ENCODE results near the gene ZFP69B.
A peak's percentile ranks its signal among the peaks of the same experiment; 100 is the strongest.

The ZFP69B gene

GRCh38 chr1:40439247-40439646, 11.0 kb upstream of the ZFP69B start:
- no peaks in the 10 kb centered on the region for H3K4me1 ChIP-seq (ENCODE audit: control insufficient read depth, low read length)
- no peaks in the 10 kb centered on the region for H3K27me3 ChIP-seq (ENCODE audit: control insufficient read depth, low read length)
- H3K27ac ChIP-seq (ENCODE audit: low read depth, low read length) = no peak overlapping the region
- H3K36me3 ChIP-seq (ENCODE audit: control insufficient read depth, low read length) = no peaks in the 10 kb centered on the region
- H3K4me2 ChIP-seq (ENCODE audit: low read length) = no peak overlapping the region
- H3K4me3 ChIP-seq (ENCODE audit: low read length) = no peak overlapping the region
- H3K9me3 ChIP-seq (ENCODE audit: control insufficient read depth, insufficient read depth, low read length) = no peaks in the 10 kb centered on the region
- H3K9me2 ChIP-seq (replicated peaks; ENCODE audit: control insufficient read depth, low read length) = no peaks in the 10 kb centered on the region
- H3K79me2 ChIP-seq (ENCODE audit: control insufficient read depth, low read length) = no peaks in the 10 kb centered on the region
- H3F3A ChIP-seq (ENCODE audit: control insufficient read depth, insufficient read depth) = no peaks in the 10 kb centered on the region
- TF ChIP-seq EZH2phosphoT487 (IDR thresholded peaks at IDR 0.05; ENCODE audit: borderline replicate concordance, low read length) = no peak
- H4K20me1 ChIP-seq (ENCODE audit: control insufficient read depth, insufficient read depth, low read depth, low read length) = no peaks in the 10 kb centered on the region

GRCh38 chr1:40450495-40451237, 390 bp downstream of the ZFP69B start:
- peak overlapping the region; percentile 95 for H3K4me3 ChIP-seq (ENCODE audit: low read length)
- peaks cover 6% of the 10 kb centered on the region for H3F3A ChIP-seq (ENCODE audit: control insufficient read depth, insufficient read depth)
- peaks cover 26% of the 10 kb centered on the region for H3K79me2 ChIP-seq (ENCODE audit: control insufficient read depth, low read length)
- H4K20me1 ChIP-seq (ENCODE audit: control insufficient read depth, insufficient read depth, low read depth, low read length) = no peaks in the 10 kb centered on the region
- peaks cover 27% of the 10 kb centered on the region for H3K4me1 ChIP-seq (ENCODE audit: control insufficient read depth, low read length)
- no peaks in the 10 kb centered on the region for H3K9me2 ChIP-seq (replicated peaks; ENCODE audit: control insufficient read depth, low read length)
- TF ChIP-seq CTCF (IDR thresholded peaks at IDR 0.05; ENCODE audit: low read depth, low read length, poor library complexity, severe bottlenecking) = no peak
- TF ChIP-seq EZH2phosphoT487 (IDR thresholded peaks at IDR 0.05; ENCODE audit: borderline replicate concordance, low read length) = no peak
- H3K9me3 ChIP-seq (ENCODE audit: control insufficient read depth, insufficient read depth, low read length) = peaks cover 15% of the 10 kb centered on the region; the same call in 1 of the 2 replicates
- H3K36me3 ChIP-seq (ENCODE audit: control insufficient read depth, low read length) = peaks cover 21% of the 10 kb centered on the region
- peak overlapping the region; percentile 68 for H3K27ac ChIP-seq (ENCODE audit: low read depth, low read length)
- no peaks in the 10 kb centered on the region for H3K27me3 ChIP-seq (ENCODE audit: control insufficient read depth, low read length)
- H3K4me2 ChIP-seq (ENCODE audit: low read length) = peak overlapping the region; percentile 99

GRCh38 chr1:40451238-40451585, 936 bp downstream of the ZFP69B start:
- peaks cover 27% of the 10 kb centered on the region for H3K4me1 ChIP-seq (ENCODE audit: control insufficient read depth, low read length)
- H3K4me2 ChIP-seq (ENCODE audit: low read length) = peak overlapping the region; percentile 99
- H3K36me3 ChIP-seq (ENCODE audit: control insufficient read depth, low read length) = peaks cover 21% of the 10 kb centered on the region
- H3K27ac ChIP-seq (ENCODE audit: low read depth, low read length) = peak overlapping the region; percentile 68
- no peaks in the 10 kb centered on the region for H4K20me1 ChIP-seq (ENCODE audit: control insufficient read depth, insufficient read depth, low read depth, low read length)
- TF ChIP-seq EZH2phosphoT487 (IDR thresholded peaks at IDR 0.05; ENCODE audit: borderline replicate concordance, low read length) (no peak), CTCF (IDR thresholded peaks at IDR 0.05; ENCODE audit: low read depth, low read length, poor library complexity, severe bottlenecking) (no peak)
- no peaks in the 10 kb centered on the region for H3K27me3 ChIP-seq (ENCODE audit: control insufficient read depth, low read length)
- H3K9me3 ChIP-seq (ENCODE audit: control insufficient read depth, insufficient read depth, low read length) = peaks cover 11% of the 10 kb centered on the region; the same call in 1 of the 2 replicates
- H3K79me2 ChIP-seq (ENCODE audit: control insufficient read depth, low read length) = peaks cover 26% of the 10 kb centered on the region
- H3K9me2 ChIP-seq (replicated peaks; ENCODE audit: control insufficient read depth, low read length) = no peaks in the 10 kb centered on the region
- peaks cover 6% of the 10 kb centered on the region for H3F3A ChIP-seq (ENCODE audit: control insufficient read depth, insufficient read depth)
- peak overlapping the region; percentile 95 for H3K4me3 ChIP-seq (ENCODE audit: low read length)

- Histone ChIP-seq H3K27me3 (ENCODE audit: control insufficient read depth, low read length) (no peaks in the 10 kb centered on the region), H3K9me2 (replicated peaks; ENCODE audit: control insufficient read depth, low read length) (no peaks in the 10 kb centered on the region), H3K27ac (ENCODE audit: low read depth, low read length) (no peak overlapping the region), H3K4me1 (ENCODE audit: control insufficient read depth, low read length) (peaks cover 21% of the 10 kb centered on the region), H3K4me2 (ENCODE audit: low read length) (no peak overlapping the region), H3K4me3 (ENCODE audit: low read length) (no peak overlapping the region), H3K79me2 (ENCODE audit: control insufficient read depth, low read length) (peaks cover 26% of the 10 kb centered on the region), H4K20me1 (ENCODE audit: control insufficient read depth, insufficient read depth, low read depth, low read length) (no peaks in the 10 kb centered on the region), H3K36me3 (ENCODE audit: control insufficient read depth, low read length) (peaks cover 52% of the 10 kb centered on the region), H3F3A (ENCODE audit: control insufficient read depth, insufficient read depth) (peaks cover 6% of the 10 kb centered on the region), H3K9me3 (ENCODE audit: control insufficient read depth, insufficient read depth, low read length) (peaks cover 31% of the 10 kb centered on the region)
- TF ChIP-seq EZH2phosphoT487 (IDR thresholded peaks at IDR 0.05; ENCODE audit: borderline replicate concordance, low read length) = no peak
- no peak for TF ChIP-seq CTCF (IDR thresholded peaks at IDR 0.05; ENCODE audit: low read depth, low read length, poor library complexity, severe bottlenecking)
These were observed 4.6 kb downstream of the ZFP69B start for GRCh38 chr1:40454873-40455272.

All from DOHH2 (cell line).